HG03060 (cell line): Measurements from ENCODE around the gene PBX1.

Experiments used
- ATAC-seq: cut with Tn5 transposase; IDR thresholded peaks from one replicate; pipeline ENCODE4 v1.9.1; 2021; ENCODE audit warnings: low read depth, moderate number of reproducible peaks; ENCODE audit not compliant: unreplicated experiment

PBX1 gene

DNA sequence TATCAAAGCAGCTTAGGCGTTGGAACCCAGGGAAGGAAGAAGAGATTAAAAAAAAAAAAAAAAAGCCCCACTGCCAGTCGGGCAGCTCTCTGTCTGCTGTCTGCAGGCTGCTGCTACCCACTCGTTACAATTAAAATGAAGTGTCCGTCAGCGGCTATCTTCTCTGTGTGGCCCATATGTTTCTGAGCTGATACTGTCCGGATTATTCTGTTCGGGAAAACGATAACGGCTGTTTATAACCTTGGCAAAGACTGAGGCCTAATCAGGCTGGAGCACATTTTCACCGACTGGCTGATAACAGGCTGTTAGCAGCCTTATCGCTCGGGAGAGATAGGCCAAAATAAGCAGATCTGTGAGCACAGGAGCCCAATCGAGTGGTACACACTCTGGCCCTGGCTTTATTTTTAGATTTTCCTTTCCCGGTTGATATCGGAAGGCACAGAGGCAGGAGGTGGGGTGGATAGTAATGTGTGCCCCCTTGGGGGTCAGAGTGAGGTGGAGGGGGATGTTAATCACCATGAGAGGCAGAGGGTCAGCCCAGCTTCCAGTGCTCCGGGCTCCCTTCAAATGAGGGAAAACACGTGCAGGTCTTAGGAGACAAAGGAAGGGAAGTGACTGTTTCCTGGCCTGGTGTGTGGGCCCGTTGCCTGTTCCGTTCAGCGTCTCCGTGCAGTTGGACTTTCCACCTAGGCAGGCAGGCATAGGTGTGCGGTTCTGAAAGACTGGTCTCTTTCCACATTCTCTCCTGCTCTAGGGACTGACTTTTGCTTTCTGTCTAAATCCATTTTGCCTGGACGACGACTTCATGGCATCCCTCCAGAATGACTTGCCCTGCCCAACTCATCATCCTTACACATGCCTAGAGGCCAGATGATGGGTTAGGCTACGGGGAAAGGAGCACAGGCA is 153.4 kb downstream of the PBX1 start:
- no peak for ATAC-seq

GRCh38 chr1:164713456-164714207 is 154.6 kb downstream of the PBX1 start:
- no peak for ATAC-seq

GRCh38 chr1:164716992-164717703 is 158.2 kb downstream of the PBX1 start:
- ATAC-seq = peak; percentile 98

DNA sequence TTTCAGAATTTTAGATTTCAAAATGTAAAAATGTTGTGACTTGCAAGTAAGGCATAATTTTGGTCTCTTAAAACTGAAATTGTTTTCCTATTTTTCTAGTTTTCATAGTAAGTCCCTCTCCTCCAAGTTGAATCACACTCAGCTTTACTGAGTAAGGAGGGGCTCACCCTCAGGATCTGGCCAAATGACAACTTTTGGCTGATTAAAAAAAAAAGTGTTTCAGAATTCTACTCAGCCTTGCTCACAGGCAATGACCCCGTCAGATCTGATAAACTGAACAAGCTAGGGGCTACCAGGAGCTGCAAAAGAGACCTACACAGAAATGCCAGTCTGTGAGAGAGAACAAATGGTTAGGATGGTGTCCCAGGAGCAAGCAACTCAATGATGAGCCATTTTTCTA is 159.8 kb downstream of the PBX1 start:
- ATAC-seq = no peak

DNA sequence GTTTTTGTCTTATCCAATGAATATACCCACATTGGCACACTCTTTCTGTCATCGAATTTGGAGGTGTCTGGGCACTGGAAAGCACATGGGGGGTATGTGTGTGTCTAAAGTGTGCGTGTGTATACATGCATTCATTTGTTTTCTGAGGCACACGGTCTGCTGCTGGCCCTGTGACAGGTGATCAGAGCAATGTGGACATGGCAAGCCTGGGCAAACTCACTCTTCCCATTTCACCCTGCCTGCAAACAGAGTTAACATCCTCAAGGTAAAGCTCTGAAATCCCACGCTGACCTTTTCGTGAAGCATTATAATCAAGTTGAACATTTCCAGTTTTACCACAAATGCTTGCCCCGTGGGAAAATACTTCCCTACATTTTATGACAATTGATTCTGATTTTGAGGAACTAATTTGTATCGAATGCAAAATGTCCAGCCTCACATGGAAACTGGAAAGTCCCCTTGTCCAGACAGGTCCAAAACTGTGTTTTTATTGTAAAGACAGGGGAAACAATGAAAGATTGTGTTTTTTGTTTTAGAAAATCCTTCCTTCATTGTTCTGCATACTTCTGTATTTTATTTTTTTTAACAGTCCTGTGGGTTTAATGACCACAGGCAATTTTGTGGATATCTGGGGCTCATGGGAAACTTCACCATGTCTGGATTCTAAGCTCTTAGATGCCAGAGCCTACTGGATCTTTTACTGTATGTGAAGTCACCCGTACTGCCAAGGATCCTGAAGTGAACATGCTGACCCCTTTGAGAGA is 160.9 kb downstream of the PBX1 start:
- ATAC-seq = no peak

DNA sequence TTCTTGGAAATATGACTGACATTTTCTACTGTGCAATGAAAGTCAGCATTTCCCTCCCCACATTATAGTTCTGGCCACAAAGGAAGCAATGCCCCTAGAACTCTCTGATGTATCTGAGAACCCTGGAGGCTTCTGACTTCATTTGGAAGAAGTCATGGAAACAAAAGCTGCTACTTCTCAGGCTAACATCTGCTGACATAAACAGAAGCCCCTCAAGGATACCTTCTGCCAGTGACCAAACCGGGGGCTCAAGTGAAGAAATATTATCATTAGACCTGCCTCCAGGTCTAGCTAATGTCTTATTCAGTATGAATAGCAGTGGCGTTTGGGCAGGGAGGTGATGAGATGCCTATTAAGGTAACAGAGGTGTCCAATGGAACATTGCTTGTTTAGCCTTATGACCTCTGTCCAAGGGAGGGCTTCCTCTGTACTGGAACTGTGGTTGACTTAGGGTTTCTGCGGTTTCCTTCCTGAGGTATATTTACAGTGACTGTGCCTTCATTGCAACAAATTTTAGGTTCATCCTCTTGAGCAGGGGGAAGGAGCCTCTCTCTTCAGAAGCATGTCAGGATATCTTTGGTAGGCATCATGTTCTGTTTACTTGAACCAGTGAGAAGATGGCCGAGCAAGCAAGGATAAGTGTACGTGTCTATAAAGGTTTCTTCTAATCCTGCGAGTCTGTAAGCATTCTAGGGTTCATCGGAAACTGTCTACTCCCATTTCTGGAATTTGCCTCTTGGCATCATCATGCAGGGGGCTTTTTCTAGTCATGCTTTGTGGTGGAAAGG is 161.7 kb downstream of the PBX1 start:
- no peak for ATAC-seq

DNA sequence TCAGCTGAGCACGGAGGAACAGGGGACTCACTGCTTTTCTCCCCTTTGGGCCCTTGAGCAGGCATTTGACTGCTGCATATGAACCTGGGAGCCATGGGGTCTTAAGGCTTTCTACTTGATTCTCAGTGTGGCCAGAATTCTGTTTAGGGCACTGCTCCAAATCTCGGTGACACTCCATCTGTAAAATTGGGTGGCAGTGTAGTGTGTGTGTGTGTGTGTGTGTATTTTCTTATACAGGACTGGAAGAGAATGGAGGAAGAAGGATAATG is 162.2 kb downstream of the PBX1 start:
- no peak for ATAC-seq

DNA sequence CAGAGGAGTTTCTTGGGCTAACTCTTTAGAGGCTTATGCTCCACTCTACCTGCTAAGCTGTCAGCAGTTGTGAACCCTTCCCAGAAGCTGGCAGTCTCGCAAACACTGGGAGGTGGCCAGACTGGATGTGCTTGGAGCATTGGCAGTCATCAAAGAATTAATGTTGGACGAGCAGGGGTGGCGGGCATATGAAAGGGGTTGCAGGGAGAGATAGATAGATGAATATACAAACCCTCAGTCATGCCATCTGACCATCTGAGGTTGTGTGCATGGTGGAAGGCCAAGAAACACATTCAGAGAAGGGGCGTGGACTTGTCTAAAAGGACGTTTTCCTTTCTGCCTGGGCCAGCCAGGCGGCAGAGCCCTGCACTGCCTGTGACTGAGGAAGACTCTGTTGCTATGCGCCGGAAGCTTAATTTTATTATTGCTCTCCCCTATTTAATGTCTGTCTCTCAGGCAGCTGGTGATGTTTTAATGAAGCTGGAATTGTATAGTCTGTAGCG is 164.4 kb downstream of the PBX1 start:
- no peak for ATAC-seq

GRCh38 chr1:164725401-164725800 is 166.4 kb downstream of the PBX1 start:
- no peak for ATAC-seq

- no peak for ATAC-seq
These were observed 167.3 kb downstream of the PBX1 start for GRCh38 chr1:164726235-164726634.

DNA sequence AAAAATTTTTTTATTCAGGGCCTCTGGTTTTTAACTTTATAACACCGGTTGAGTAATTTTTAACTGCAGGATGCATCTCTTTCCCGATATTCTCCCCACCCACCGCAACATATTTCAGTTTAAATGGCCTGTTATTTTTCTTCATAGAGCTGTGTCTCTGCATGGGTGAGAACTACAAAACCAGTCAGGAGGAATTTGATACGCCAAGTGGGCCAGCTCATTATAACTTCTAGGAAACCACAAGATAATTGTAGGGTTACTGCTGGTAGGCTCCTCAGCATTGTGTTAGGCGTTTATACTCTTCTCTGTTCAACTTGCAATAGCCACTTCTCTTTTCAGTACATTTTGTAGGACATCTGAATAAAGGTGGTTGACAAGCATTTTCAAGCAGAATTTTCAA is 169.7 kb downstream of the PBX1 start:
- ATAC-seq = no peak

DNA sequence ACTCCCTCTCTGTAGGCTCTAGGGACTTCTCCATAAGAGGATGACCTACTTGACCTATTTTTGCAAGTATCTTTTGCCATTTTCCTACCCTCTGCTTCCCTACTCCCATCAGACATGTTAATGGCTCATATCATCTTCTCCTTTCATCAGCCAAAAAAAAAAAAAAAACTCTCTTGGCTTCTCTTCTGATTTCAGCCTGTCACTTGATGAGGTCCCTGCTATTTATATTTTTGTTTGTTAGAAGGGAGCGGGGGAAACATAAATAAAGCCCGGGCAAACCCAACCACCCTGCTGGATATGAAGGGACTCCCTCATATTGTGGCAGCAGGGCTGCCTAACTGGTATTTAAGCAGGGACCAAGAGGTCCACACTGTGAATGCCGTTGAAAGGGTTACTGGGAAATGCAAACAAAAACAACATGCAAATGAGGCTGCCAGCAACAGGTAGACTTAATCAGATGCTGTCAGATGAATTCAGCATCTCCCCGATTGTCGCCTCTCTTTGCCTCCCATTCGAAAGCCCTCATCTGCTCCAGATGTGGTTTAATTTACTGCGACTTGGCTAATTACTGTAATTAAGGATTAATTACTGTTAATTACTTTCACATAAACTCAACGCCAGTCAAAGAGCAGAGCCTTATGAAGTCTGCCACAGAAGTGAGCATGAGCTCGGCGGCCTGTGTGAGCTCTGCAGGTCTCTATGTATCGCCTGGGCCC is 172.3 kb downstream of the PBX1 start:
- no peak for ATAC-seq

GRCh38 chr1:164733070-164733469 is 174.1 kb downstream of the PBX1 start:
- ATAC-seq = no peak

DNA sequence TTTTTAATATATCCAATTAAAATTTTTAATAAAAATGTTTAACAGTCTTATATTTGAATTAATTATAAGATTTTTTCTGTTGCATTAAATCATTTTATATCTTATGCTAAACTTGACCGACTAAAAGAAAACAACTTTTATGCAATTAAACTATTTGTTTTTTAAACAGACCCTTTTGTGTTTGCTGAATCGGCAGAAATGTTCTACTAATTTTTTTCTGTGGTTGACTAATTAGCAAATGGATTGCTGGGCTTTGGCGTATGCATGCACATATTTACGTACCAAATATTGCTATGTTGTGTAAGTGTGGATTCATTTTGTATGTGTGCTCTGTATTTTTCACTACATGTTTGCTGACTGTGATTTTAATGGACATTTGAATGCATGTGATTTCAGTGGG is 174.8 kb downstream of the PBX1 start:
- ATAC-seq = no peak

DNA sequence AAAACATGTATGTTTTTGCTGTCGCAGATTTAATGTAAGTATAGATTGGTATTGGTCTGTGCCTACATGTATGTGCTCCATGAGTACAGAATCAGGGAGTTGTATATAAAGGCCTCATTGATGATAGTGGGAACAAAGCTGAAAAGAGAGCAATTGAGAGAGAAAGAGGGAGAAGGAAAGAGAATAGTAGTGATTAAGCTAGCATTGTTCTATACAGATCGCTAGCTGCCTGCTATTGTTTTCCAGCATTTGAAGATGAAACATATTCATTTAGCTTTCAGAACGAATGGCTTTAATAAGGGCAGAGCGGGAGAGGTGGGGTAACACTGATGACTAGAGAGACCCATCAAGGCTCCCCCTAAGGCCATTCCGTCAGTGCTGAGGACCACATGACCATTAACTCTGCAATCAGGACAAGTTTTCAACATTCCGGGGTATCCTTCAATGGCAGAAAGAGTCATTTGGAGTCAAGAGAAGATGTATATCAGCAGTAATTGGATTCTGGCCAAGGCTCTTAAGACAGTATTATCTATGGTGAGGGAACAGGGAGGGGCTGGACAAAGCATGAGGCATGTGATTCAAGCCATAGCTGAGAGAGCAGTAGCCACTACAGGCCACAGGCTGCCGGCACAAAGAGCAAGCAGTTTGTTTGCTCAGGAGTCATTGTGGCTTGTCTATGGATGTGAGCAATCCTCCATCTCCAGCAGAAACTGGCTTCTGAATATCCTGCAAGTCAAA is 176.5 kb downstream of the PBX1 start:
- no peak for ATAC-seq

- no peak for ATAC-seq
These were observed 177.2 kb downstream of the PBX1 start for GRCh38 chr1:164736137-164736536.

DNA sequence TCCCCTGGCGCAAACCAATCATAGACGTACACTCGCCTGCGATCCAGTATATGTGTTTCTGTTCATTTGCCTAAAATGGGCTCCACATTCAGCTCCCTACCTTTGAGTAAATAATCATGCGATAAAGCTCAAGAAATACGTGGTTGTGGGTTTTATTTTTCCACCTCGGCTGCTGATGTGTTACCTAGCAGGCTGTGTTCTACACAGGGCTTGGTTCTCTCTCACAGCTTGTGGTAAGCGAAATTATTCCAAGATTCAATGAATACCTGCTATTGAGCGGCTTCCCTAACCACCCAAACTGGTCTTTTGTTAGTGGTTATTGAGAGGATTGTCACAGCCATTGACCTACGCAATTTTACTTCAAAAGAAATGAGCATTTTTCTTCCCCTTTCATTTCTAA is 180.2 kb downstream of the PBX1 start:
- no peak for ATAC-seq

- ATAC-seq = no peak
These were observed 181.1 kb downstream of the PBX1 start for GRCh38 chr1:164740000-164740526.
